ENCODE results near the gene NBPF1.

GRCh38 chr1:16630661-16631247 is 17.4 kb upstream of the NBPF1 start:
- TF ChIP-seq, protein P1, sequence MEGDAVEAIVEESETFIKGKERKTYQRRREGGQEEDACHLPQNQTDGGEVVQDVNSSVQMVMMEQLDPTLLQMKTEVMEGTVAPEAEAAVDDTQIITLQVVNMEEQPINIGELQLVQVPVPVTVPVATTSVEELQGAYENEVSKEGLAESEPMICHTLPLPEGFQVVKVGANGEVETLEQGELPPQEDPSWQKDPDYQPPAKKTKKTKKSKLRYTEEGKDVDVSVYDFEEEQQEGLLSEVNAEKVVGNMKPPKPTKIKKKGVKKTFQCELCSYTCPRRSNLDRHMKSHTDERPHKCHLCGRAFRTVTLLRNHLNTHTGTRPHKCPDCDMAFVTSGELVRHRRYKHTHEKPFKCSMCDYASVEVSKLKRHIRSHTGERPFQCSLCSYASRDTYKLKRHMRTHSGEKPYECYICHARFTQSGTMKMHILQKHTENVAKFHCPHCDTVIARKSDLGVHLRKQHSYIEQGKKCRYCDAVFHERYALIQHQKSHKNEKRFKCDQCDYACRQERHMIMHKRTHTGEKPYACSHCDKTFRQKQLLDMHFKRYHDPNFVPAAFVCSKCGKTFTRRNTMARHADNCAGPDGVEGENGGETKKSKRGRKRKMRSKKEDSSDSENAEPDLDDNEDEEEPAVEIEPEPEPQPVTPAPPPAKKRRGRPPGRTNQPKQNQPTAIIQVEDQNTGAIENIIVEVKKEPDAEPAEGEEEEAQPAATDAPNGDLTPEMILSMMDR (conservative IDR thresholded peaks at IDR 0.05; ENCODE audit: low read length), result no peak
- no peak for TF ChIP-seq EZH2phosphoT487 (IDR thresholded peaks at IDR 0.05; ENCODE audit: borderline replicate concordance, low read depth, low read length)

Measured in OCI-LY7 (cell line).